Tibial artery (tissue), 4 donors: ENCODE results near the gene RIPK3.
"Not testable (repeated sequence)": the region's sequence is repeated elsewhere in the genome, so short reads cannot be mapped to it uniquely, and the experiment has no call there.

ENCODE experiments used
- DNase-seq, 2 donors: peaks; one replicate each; pipeline ENCODE4 v3.0.0-alpha.2; 2019
- H3K27ac ChIP-seq, 2 donors: fragments of 200-600 bp; sonication (generic) in 1 of 2; 1 replicate in 1 of 2; 2 replicates in 1 of 2; pipeline ENCODE4 v1.5.1; 2018 to 2019; ENCODE audit warnings: mild to moderate bottlenecking in 1 of 2
- H3K27me3 ChIP-seq, 2 donors: fragments of 200-600 bp; sonication (generic) in 1 of 2; one replicate each; pipeline versions ENCODE4 v1.5.1 to v1.6.0; 2016 to 2019
- H3K36me3 ChIP-seq, 3 donors: fragments of 200-600 bp; sonication (generic) in 2 of 3; one replicate each; pipeline ENCODE4 v1.5.1; 2016 to 2019; ENCODE audit warnings: mild to moderate bottlenecking in 2 of 3
- H3K4me1 ChIP-seq, 4 donors: fragments of 200-600 bp; sonication (generic) in 2 of 4; 1 replicate in 3 of 4; 2 replicates in 1 of 4; pipeline ENCODE4 v1.5.1; 2016 to 2019
- H3K4me3 ChIP-seq, 2 donors: fragments of 200-600 bp; sonication (generic) in 1 of 2; 1 replicate in 1 of 2; 2 replicates in 1 of 2; pipeline ENCODE4 v1.5.1; 2018 to 2019; ENCODE audit warnings: mild to moderate bottlenecking in 2 of 2
- H3K9me3 ChIP-seq, 3 donors: fragments of 200-600 bp; sonication (generic) in 1 of 3; one replicate each; pipeline ENCODE4 v1.5.1; 2016 to 2019
- CTCF ChIP-seq, 2 experiments: fragments of 200-600 bp in 1 of 2; fragments of 450-650 bp in 1 of 2; IDR thresholded peaks; one replicate each; pipeline ENCODE4 v1.5.1; 2017 to 2019; ENCODE audit warnings: antibody characterized with exemption in 2 of 2, mild to moderate bottlenecking in 1 of 2, moderate library complexity in 1 of 2
- intact Hi-C: fragments of 100-400 bp; cut with DNase I; formaldehyde crosslinking; loops from one replicate; pipeline ENCODE4 v1.15.0; 2023; ENCODE audit warnings: low total_unique reads

The RIPK3 gene

GRCh38 chr14:24339284-24340151 lies at the start of gene RIPK3:
TSS of gene RIPK3 (minus strand) at chr14:24339991. CDS start at chr14:24339826, 165 bp downstream.
- Histone ChIP-seq H3K4me3 (peak within 1 kb of the TSS; percentile 41 to 52), H3K36me3 (no peaks in the 10 kb centered on the region), H3K9me3 (no peaks in the 10 kb centered on the region), H3K27ac (no peak within 1 kb of the TSS), H3K4me1 (peaks cover 0 to 14% (median 5%) of the 10 kb centered on the region in 4 donors), H3K27me3 (peaks cover 2 to 60% of the 10 kb centered on the region in 2 donors)
- peak in 1 of 2 donors; percentile 51 for DNase-seq
- intact Hi-C loops, result no loop called here
- no peak for TF ChIP-seq CTCF (IDR thresholded peaks at IDR 0.05)

GRCh38 chr14:24389226-24389848 lies 49.5 kb upstream of the RIPK3 start:
- intact Hi-C loops, result no loop called here
- Histone ChIP-seq H3K36me3 (no peaks in the 10 kb centered on the region), H3K4me3 (no peak overlapping the region), H3K27ac (no peak overlapping the region), H3K9me3 (no peaks in the 10 kb centered on the region), H3K4me1 (peaks cover 0 to 3% (median 0%) of the 10 kb centered on the region in 4 donors), H3K27me3 (peaks cover 0 to 18% of the 10 kb centered on the region in 2 donors)
- no peak for DNase-seq
- TF ChIP-seq CTCF (IDR thresholded peaks at IDR 0.05), result no peak

GRCh38 chr14:24388474-24389179 lies 48.8 kb upstream of the RIPK3 start:
- Histone ChIP-seq H3K36me3 (no peaks in the 10 kb centered on the region), H3K4me1 (peaks cover 0 to 3% (median 0%) of the 10 kb centered on the region in 4 donors), H3K9me3 (no peaks in the 10 kb centered on the region), H3K27ac (no peak overlapping the region), H3K4me3 (no peak overlapping the region), H3K27me3 (peaks cover 0 to 18% of the 10 kb centered on the region in 2 donors)
- TF ChIP-seq CTCF (IDR thresholded peaks at IDR 0.05), result no peak
- DNase-seq, result no peak
- intact Hi-C loops, result no loop called here

GRCh38 chr14:24387579-24387978 lies 47.8 kb upstream of the RIPK3 start:
- intact Hi-C loops, H3K9me3 ChIP-seq, H3K27ac ChIP-seq, H3K4me3 ChIP-seq, DNase-seq, H3K36me3 ChIP-seq, H3K4me1 ChIP-seq: not testable (repeated sequence)
- peaks cover 0 to 20% of the 10 kb centered on the region in 2 donors for H3K27me3 ChIP-seq

- DNase-seq, result no peak
- Histone ChIP-seq H3K4me1 (no peaks in the 10 kb centered on the region), H3K27ac (no peak overlapping the region), H3K36me3 (no peaks in the 10 kb centered on the region), H3K27me3 (peaks cover 0 to 18% of the 10 kb centered on the region in 2 donors), H3K4me3 (no peak overlapping the region), H3K9me3 (no peaks in the 10 kb centered on the region)
- intact Hi-C loops, result no loop called here
- no peak for TF ChIP-seq CTCF (IDR thresholded peaks at IDR 0.05)
Observed at GRCh38 chr14:24387009-24387345, 47.2 kb upstream of the RIPK3 start.
